Measurements from ENCODE around the gene ZNF641.
"Not testable (repeated sequence)": the region's sequence is repeated elsewhere in the genome, so short reads cannot be mapped to it uniquely, and the experiment has no call there.

ZNF641 gene

GRCh38 chr12:48334808-48335207 lies 15.9 kb downstream of the ZNF641 start:
- no peak for DNase-seq (ENCODE audit: low read depth)

GRCh38 chr12:48333680-48334079 lies 17.0 kb downstream of the ZNF641 start:
- DNase-seq (ENCODE audit: low read depth): not testable (repeated sequence)

GRCh38 chr12:48331399-48331798 lies 19.3 kb downstream of the ZNF641 start:
- DNase-seq (ENCODE audit: low read depth): no peak

GRCh38 chr12:48329199-48329939 lies 21.4 kb downstream of the ZNF641 start:
- no peak for DNase-seq (ENCODE audit: low read depth)

- DNase-seq (ENCODE audit: low read depth): no peak
Observed at GRCh38 chr12:48316491-48316890, 34.2 kb downstream of the ZNF641 start.

GRCh38 chr12:48311313-48311712 lies 39.4 kb downstream of the ZNF641 start:
- DNase-seq (ENCODE audit: low read depth): no peak

- DNase-seq (ENCODE audit: low read depth): no peak
Observed at GRCh38 chr12:48307269-48307668, 43.5 kb downstream of the ZNF641 start.

- DNase-seq (ENCODE audit: low read depth): no peak
Observed at GRCh38 chr12:48305190-48305589, 45.5 kb downstream of the ZNF641 start.

GRCh38 chr12:48302161-48302911 lies 48.4 kb downstream of the ZNF641 start:
- no peak for DNase-seq (ENCODE audit: low read depth)

GRCh38 chr12:48300774-48301173 lies 49.9 kb downstream of the ZNF641 start:
- no peak for DNase-seq (ENCODE audit: low read depth)

- DNase-seq (ENCODE audit: low read depth): no peak
Observed at GRCh38 chr12:48296586-48297282, 54.0 kb downstream of the ZNF641 start.

GRCh38 chr12:48292040-48292439 lies 58.7 kb downstream of the ZNF641 start:
- no peak for DNase-seq (ENCODE audit: low read depth)

GRCh38 chr12:48291511-48291910 lies 59.2 kb downstream of the ZNF641 start:
- DNase-seq (ENCODE audit: low read depth): no peak

- DNase-seq (ENCODE audit: low read depth): no peak
Observed at GRCh38 chr12:48288387-48289268, 62.1 kb downstream of the ZNF641 start.
